Ovary (tissue), 3 donors: Measurements from ENCODE around the gene FBXO28.

Experiments used
- CTCF ChIP-seq, 3 donors: fragments of 450-650 bp in 2 of 3; fragments of 200-600 bp in 1 of 3; IDR thresholded peaks; one replicate each; pipeline versions ENCODE4 v1.5.1 to v1.8.0; 2016 to 2022; ENCODE audit warnings: antibody characterized with exemption in 3 of 3, mild to moderate bottlenecking in 1 of 3
- EP300 ChIP-seq: sonication (generic); formaldehyde crosslinking; IDR thresholded peaks from one replicate; pipeline ENCODE4 v1.6.1; 2017; ENCODE audit warnings: antibody characterized with exemption
- POLR2A ChIP-seq: fragments of 450-650 bp; IDR thresholded peaks from one replicate; pipeline ENCODE4 v1.6.1; 2017; ENCODE audit warnings: antibody characterized with exemption, mild to moderate bottlenecking, moderate library complexity
- donor health status: DM: no; HTN: no; CAD: no.

- TF ChIP-seq CTCF (IDR thresholded peaks at IDR 0.05), result no peak
- TF ChIP-seq EP300, result no peak
- TF ChIP-seq POLR2A, result no peak
Observed at GRCh38 chr1:224201383-224201782, 87.5 kb downstream of the FBXO28 start.
